Inflammatory macrophage treated with lipopolysaccharide for 1 hour (primary cell): ENCODE results near the gene RALGPS1.

Experiments
- DNase-seq, 2 donors: peaks; one replicate each; pipeline ENCODE4 v3.0.0-alpha.2; 2020 to 2022

Gene RALGPS1

GRCh38 chr9:127178686-127179632 is 264.4 kb downstream of the RALGPS1 start:
- DNase-seq: no peak

- DNase-seq: no peak
These were observed 265.3 kb downstream of the RALGPS1 start for GRCh38 chr9:127179633-127180441.

- DNase-seq: no peak
These were observed 266.1 kb downstream of the RALGPS1 start for GRCh38 chr9:127180457-127181314.

- no peak for DNase-seq
These were observed 266.7 kb downstream of the RALGPS1 start for GRCh38 chr9:127181315-127181580.

GRCh38 chr9:127181595-127182190 is 267.1 kb downstream of the RALGPS1 start:
- no peak for DNase-seq

- DNase-seq: no peak
These were observed 268.5 kb downstream of the RALGPS1 start for GRCh38 chr9:127182901-127183746.

- no peak for DNase-seq
These were observed 269.4 kb downstream of the RALGPS1 start for GRCh38 chr9:127183814-127184582.

- DNase-seq: no peak
These were observed 270.1 kb downstream of the RALGPS1 start for GRCh38 chr9:127184641-127185040.

GRCh38 chr9:127185181-127185580 is 270.6 kb downstream of the RALGPS1 start:
- no peak for DNase-seq

- DNase-seq: no peak
These were observed 271.6 kb downstream of the RALGPS1 start for GRCh38 chr9:127185931-127186781.

GRCh38 chr9:127186806-127187205 is 272.2 kb downstream of the RALGPS1 start:
- DNase-seq: no peak

- DNase-seq: no peak
These were observed 272.8 kb downstream of the RALGPS1 start for GRCh38 chr9:127187231-127187956.

- no peak for DNase-seq
These were observed 273.8 kb downstream of the RALGPS1 start for GRCh38 chr9:127188396-127188795.

- DNase-seq: no peak
These were observed 275.0 kb downstream of the RALGPS1 start for GRCh38 chr9:127189628-127190027.

GRCh38 chr9:127192744-127193143 is 278.2 kb downstream of the RALGPS1 start:
- no peak for DNase-seq

- DNase-seq: no peak
These were observed 278.9 kb downstream of the RALGPS1 start for GRCh38 chr9:127193483-127193882.

- peak in 1 of 2 donors; percentile 7 for DNase-seq
These were observed 280.5 kb downstream of the RALGPS1 start for GRCh38 chr9:127194881-127195713.
